ENCODE results near the gene GPC4. TPM values are rescaled to one million over a fixed set of nuclear protein-coding genes. Genes with fewer than 3 reads are reported as not detected.

The GPC4 gene
- polyA plus RNA-seq, 2 donors, result 1.6 to 4.0 TPM

GRCh38 chrX:133437766-133438165 is 22.5 kb upstream of the GPC4 start:
- no peaks in the 10 kb centered on the region for H3K36me3 ChIP-seq (ENCODE audit: control insufficient read depth in 2 of 2, insufficient read depth in 2 of 2, low read length in 1 of 2)
- H3K9me3 ChIP-seq (ENCODE audit: control insufficient read depth in 2 of 2, insufficient read depth in 1 of 2, low read depth in 1 of 2, low read length in 1 of 2), result no peaks in the 10 kb centered on the region
- 50 to 71% methylated on average over 2 of the region's 2 CpGs for WGBS, 2 donors
- H3K27me3 ChIP-seq (ENCODE audit: control insufficient read depth in 1 of 2, insufficient read depth in 2 of 2, low read length in 2 of 2), result peaks cover 0 to 3% of the 10 kb centered on the region in 2 donors
- no peak overlapping the region for H3K4me3 ChIP-seq (ENCODE audit: low read depth in 1 of 2, low read length in 2 of 2)
- H3K4me1 ChIP-seq (ENCODE audit: control insufficient read depth in 2 of 2, insufficient read depth in 2 of 2, low read length in 1 of 2), result peaks cover 0 to 2% of the 10 kb centered on the region in 2 donors
- no peak overlapping the region for H3K27ac ChIP-seq (ENCODE audit: low read depth in 2 of 2, low read length in 1 of 2)

DNA sequence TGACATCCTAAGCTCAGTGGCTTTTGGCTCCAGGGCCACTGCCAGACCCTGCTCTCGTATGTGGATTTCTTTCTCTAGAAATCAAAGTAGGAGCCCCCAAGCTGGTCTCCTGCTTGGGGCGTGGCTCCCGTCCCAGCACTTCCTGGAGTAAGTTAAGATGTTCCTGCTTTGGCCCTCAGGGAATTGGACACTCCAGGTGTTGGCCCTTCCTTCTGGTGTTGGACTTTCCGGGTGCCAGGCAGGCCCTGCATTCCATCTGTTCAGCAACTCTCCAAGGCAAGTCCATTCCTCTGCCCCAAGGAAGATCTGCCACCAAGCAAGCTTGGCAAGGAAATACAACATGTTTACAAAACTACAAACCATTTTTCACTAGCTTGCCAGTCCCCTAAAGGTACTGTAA is 22.1 kb upstream of the GPC4 start:
- WGBS, 2 donors, result 54 to 59% methylated on average over 4 of the region's 4 CpGs
- Histone ChIP-seq H3K9me3 (ENCODE audit: control insufficient read depth in 2 of 2, insufficient read depth in 1 of 2, low read depth in 1 of 2, low read length in 1 of 2) (no peaks in the 10 kb centered on the region), H3K4me3 (ENCODE audit: low read depth in 1 of 2, low read length in 2 of 2) (no peak overlapping the region), H3K36me3 (ENCODE audit: control insufficient read depth in 2 of 2, insufficient read depth in 2 of 2, low read length in 1 of 2) (no peaks in the 10 kb centered on the region), H3K27ac (ENCODE audit: low read depth in 2 of 2, low read length in 1 of 2) (no peak overlapping the region), H3K27me3 (ENCODE audit: control insufficient read depth in 1 of 2, insufficient read depth in 2 of 2, low read length in 2 of 2) (peaks cover 0 to 3% of the 10 kb centered on the region in 2 donors), H3K4me1 (ENCODE audit: control insufficient read depth in 2 of 2, insufficient read depth in 2 of 2, low read length in 1 of 2) (peaks cover 0 to 2% of the 10 kb centered on the region in 2 donors)

DNA sequence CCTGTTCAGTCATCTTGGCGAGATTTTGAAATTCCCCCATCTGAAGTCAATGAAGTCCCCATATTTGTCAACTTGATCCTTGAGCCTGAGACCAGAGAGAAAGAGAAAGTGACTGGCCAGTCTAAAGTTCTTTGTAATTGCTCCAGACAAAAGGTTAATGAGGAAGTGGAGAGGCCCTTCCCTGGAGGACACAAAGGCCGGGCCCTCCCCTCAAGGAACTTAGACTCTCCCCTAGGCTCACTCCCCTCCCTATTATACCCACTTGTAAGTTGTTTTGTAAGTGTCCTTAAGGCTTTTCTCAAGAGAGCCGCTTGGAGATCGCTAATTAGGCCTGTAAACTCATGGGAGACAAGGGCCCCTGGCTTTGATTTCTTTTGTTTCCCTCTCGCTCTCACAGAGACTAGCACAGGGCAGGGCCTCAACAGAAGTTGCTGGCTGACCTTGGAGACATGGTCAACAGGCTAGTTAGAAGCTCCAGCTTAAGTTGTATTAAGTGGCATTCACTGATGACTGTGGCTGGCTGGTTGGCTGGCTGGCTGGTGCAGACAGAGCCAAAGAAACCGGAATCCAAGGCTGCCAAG is 20.3 kb upstream of the GPC4 start:
- Histone ChIP-seq H3K27me3 (ENCODE audit: control insufficient read depth in 1 of 2, insufficient read depth in 2 of 2, low read length in 2 of 2) (peaks cover 0 to 3% of the 10 kb centered on the region in 2 donors), H3K27ac (ENCODE audit: low read depth in 2 of 2, low read length in 1 of 2) (no peak overlapping the region), H3K4me1 (ENCODE audit: control insufficient read depth in 2 of 2, insufficient read depth in 2 of 2, low read length in 1 of 2) (peaks cover 0 to 2% of the 10 kb centered on the region in 2 donors), H3K4me3 (ENCODE audit: low read depth in 1 of 2, low read length in 2 of 2) (no peak overlapping the region), H3K36me3 (ENCODE audit: control insufficient read depth in 2 of 2, insufficient read depth in 2 of 2, low read length in 1 of 2) (no peaks in the 10 kb centered on the region), H3K9me3 (ENCODE audit: control insufficient read depth in 2 of 2, insufficient read depth in 1 of 2, low read depth in 1 of 2, low read length in 1 of 2) (no peaks in the 10 kb centered on the region)
- 61 to 87% methylated on average over 6 of the region's 6 CpGs for WGBS, 2 donors

DNA sequence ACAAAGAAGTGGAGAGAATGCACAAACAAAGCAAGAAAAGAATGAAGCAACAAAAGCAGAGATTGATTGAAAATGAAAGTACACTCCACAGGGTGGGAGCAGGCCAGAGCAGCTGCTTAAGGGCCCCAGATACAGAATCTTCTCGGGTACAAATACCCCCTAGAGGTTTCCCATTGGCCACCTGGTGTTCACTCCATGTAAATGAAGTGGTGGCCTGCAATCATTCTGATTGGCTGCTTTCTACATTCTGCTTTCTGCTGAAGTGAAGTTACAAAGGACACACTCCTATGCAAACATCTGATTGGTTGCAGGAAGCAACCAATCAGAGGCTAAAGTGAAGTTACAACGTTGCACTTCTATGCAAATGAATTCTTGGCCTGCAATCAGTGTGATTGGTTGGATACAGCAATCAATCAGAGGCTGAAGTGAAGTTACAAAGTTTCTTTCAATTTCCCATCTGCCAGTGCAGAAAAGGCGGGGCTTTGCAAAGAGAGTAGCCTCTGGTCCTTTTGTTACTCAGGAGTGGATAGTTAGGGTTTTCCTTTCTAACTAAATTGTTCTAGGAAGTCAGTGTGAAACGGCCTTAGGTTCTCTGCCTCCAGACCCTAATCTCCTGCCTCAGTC is 19.0 kb upstream of the GPC4 start:
- no peaks in the 10 kb centered on the region for H3K9me3 ChIP-seq (ENCODE audit: control insufficient read depth in 2 of 2, insufficient read depth in 1 of 2, low read depth in 1 of 2, low read length in 1 of 2)
- H3K27me3 ChIP-seq (ENCODE audit: control insufficient read depth in 1 of 2, insufficient read depth in 2 of 2, low read length in 2 of 2), result no peaks in the 10 kb centered on the region
- H3K27ac ChIP-seq (ENCODE audit: low read depth in 2 of 2, low read length in 1 of 2), result no peak overlapping the region
- WGBS, 2 donors, result 61 to 66% methylated on average over 4 of the region's 4 CpGs
- H3K36me3 ChIP-seq (ENCODE audit: control insufficient read depth in 2 of 2, insufficient read depth in 2 of 2, low read length in 1 of 2), result no peaks in the 10 kb centered on the region
- no peak overlapping the region for H3K4me3 ChIP-seq (ENCODE audit: low read depth in 1 of 2, low read length in 2 of 2)
- H3K4me1 ChIP-seq (ENCODE audit: control insufficient read depth in 2 of 2, insufficient read depth in 2 of 2, low read length in 1 of 2), result peaks cover 0 to 2% of the 10 kb centered on the region in 2 donors

DNA sequence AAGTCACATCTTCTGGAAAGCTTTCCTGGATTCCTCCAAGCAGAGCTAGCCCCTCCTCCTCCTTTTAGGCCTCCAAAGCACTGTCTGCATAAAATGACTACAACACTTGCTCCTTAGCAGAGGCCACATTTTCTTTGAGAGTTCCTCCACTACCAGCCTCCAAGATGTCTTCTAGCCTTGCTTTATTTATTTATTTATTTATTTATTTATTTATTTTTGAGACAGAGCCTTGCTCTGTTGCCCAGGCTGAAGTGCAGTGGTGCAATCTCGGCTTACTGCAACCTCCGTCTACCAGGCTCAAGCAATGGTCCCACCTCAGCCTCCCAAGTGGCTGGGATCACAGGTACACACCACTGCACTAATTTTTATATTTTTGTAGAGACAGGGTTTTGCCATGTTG is 4.6 kb upstream of the GPC4 start:
- Histone ChIP-seq H3K4me3 (ENCODE audit: low read depth in 1 of 2, low read length in 2 of 2) (no peak overlapping the region), H3K27me3 (ENCODE audit: control insufficient read depth in 1 of 2, insufficient read depth in 2 of 2, low read length in 2 of 2) (no peaks in the 10 kb centered on the region), H3K36me3 (ENCODE audit: control insufficient read depth in 2 of 2, insufficient read depth in 2 of 2, low read length in 1 of 2) (no peaks in the 10 kb centered on the region), H3K9me3 (ENCODE audit: control insufficient read depth in 2 of 2, insufficient read depth in 1 of 2, low read depth in 1 of 2, low read length in 1 of 2) (no peaks in the 10 kb centered on the region), H3K4me1 (ENCODE audit: control insufficient read depth in 2 of 2, insufficient read depth in 2 of 2, low read length in 1 of 2) (no peaks in the 10 kb centered on the region), H3K27ac (ENCODE audit: low read depth in 2 of 2, low read length in 1 of 2) (no peak overlapping the region)
- 92 to 94% methylated on average over 2 of the region's 2 CpGs for WGBS, 2 donors

DNA sequence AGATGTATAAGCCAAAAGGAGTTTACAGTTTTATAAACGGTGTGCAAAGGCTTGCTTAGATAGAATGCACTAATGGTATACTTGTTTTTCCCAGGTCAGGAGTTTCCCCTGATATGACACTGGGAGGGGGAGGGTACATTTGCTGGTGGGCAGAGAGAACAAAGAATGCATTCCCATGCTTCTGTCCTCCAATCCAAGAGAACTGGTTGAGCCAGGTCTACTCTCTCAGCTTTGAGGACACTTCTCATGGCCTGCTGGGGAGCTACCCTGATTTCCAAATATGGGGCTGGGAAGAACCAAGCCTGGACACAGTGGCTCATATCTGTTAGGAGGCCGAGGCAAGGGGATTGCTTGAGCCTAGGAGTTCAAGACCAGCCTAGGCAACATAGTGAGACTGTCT is 3.3 kb upstream of the GPC4 start:
- no peaks in the 10 kb centered on the region for H3K27me3 ChIP-seq (ENCODE audit: control insufficient read depth in 1 of 2, insufficient read depth in 2 of 2, low read length in 2 of 2)
- WGBS, 2 donors, result 59 to 70% methylated on average over 2 of the region's 2 CpGs
- H3K27ac ChIP-seq (ENCODE audit: low read depth in 2 of 2, low read length in 1 of 2), result no peak overlapping the region
- no peaks in the 10 kb centered on the region for H3K9me3 ChIP-seq (ENCODE audit: control insufficient read depth in 2 of 2, insufficient read depth in 1 of 2, low read depth in 1 of 2, low read length in 1 of 2)
- H3K36me3 ChIP-seq (ENCODE audit: control insufficient read depth in 2 of 2, insufficient read depth in 2 of 2, low read length in 1 of 2), result no peaks in the 10 kb centered on the region
- no peaks in the 10 kb centered on the region for H3K4me1 ChIP-seq (ENCODE audit: control insufficient read depth in 2 of 2, insufficient read depth in 2 of 2, low read length in 1 of 2)
- H3K4me3 ChIP-seq (ENCODE audit: low read depth in 1 of 2, low read length in 2 of 2), result no peak overlapping the region

GRCh38 chrX:133417364-133417763 is 2.1 kb upstream of the GPC4 start:
- H3K4me3 ChIP-seq (ENCODE audit: low read depth in 1 of 2, low read length in 2 of 2), result no peak overlapping the region
- H3K27me3 ChIP-seq (ENCODE audit: control insufficient read depth in 1 of 2, insufficient read depth in 2 of 2, low read length in 2 of 2), result no peaks in the 10 kb centered on the region
- 40 to 44% methylated on average over 6 of the region's 6 CpGs for WGBS, 2 donors
- no peak overlapping the region for H3K27ac ChIP-seq (ENCODE audit: low read depth in 2 of 2, low read length in 1 of 2)
- H3K36me3 ChIP-seq (ENCODE audit: control insufficient read depth in 2 of 2, insufficient read depth in 2 of 2, low read length in 1 of 2), result no peaks in the 10 kb centered on the region
- H3K9me3 ChIP-seq (ENCODE audit: control insufficient read depth in 2 of 2, insufficient read depth in 1 of 2, low read depth in 1 of 2, low read length in 1 of 2), result no peaks in the 10 kb centered on the region
- no peaks in the 10 kb centered on the region for H3K4me1 ChIP-seq (ENCODE audit: control insufficient read depth in 2 of 2, insufficient read depth in 2 of 2, low read length in 1 of 2)

DNA sequence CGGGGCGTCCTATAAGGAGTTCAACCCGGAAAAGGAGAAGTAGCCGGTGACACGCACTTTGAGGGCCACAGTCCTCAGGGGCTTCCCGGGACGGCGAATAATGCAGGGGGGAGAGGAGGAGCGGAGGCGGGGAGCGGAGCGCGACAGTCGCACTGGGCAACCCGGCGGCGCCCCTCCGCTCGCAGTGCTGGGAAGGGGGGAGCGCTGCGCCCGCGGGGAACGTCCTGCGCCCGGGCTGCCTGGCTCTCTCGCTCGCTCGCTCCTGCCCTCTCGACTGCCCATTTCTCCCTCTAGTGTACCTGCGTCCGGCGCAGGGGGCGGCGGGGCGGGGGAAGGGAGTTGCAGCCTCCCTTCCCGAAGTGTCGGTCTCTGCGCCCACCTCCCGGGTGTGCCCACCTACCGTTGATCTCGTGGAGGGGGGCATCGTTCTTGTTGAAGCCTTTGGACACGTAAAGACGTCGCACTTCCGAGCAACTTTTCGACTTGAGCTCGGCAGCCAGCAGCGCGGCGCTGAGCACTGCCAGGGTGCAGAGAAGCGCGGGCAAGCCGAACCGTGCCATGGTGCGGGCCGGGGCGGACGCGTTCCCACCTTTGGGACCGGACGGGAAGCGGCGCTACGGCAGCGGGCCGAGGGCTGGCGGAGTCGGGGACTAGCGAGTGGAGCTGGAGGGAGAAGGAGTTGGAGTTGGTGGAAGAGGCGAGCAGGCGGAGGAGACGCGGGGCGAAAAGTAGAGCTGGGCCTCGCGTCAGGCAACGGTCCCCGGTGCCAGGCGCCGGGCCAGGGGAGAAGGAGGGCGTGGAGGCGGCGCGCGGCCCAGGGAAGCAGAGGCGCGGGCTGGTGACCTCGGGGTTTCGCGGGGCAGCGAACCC is 648 bp downstream of the GPC4 start:
- Histone ChIP-seq H3K4me3 (ENCODE audit: low read depth in 1 of 2, low read length in 2 of 2) (peak overlapping the region; percentile 39 to 65), H3K27ac (ENCODE audit: low read depth in 2 of 2, low read length in 1 of 2) (peak overlapping the region; percentile 41 to 54), H3K4me1 (ENCODE audit: control insufficient read depth in 2 of 2, insufficient read depth in 2 of 2, low read length in 1 of 2) (no peaks in the 10 kb centered on the region), H3K9me3 (ENCODE audit: control insufficient read depth in 2 of 2, insufficient read depth in 1 of 2, low read depth in 1 of 2, low read length in 1 of 2) (no peaks in the 10 kb centered on the region), H3K27me3 (ENCODE audit: control insufficient read depth in 1 of 2, insufficient read depth in 2 of 2, low read length in 2 of 2) (no peaks in the 10 kb centered on the region), H3K36me3 (ENCODE audit: control insufficient read depth in 2 of 2, insufficient read depth in 2 of 2, low read length in 1 of 2) (no peaks in the 10 kb centered on the region)
- 1 to 29% methylated on average over 74 to 93 of the region's 93 CpGs for WGBS, 2 donors

- Histone ChIP-seq H3K27ac (ENCODE audit: low read depth in 2 of 2, low read length in 1 of 2) (peak overlapping the region in 1 of 2 donors; percentile 2), H3K4me3 (ENCODE audit: low read depth in 1 of 2, low read length in 2 of 2) (peak overlapping the region; percentile 39), H3K36me3 (ENCODE audit: control insufficient read depth in 2 of 2, insufficient read depth in 2 of 2, low read length in 1 of 2) (no peaks in the 10 kb centered on the region), H3K27me3 (ENCODE audit: control insufficient read depth in 1 of 2, insufficient read depth in 2 of 2, low read length in 2 of 2) (no peaks in the 10 kb centered on the region), H3K9me3 (ENCODE audit: control insufficient read depth in 2 of 2, insufficient read depth in 1 of 2, low read depth in 1 of 2, low read length in 1 of 2) (no peaks in the 10 kb centered on the region), H3K4me1 (ENCODE audit: control insufficient read depth in 2 of 2, insufficient read depth in 2 of 2, low read length in 1 of 2) (no peaks in the 10 kb centered on the region)
- 6 to 29% methylated on average over 33 to 38 of the region's 38 CpGs for WGBS, 2 donors
Measured at GRCh38 chrX:133413218-133413925, 1.9 kb downstream of the GPC4 start.
